HG02973 (cell line): Measurements from ENCODE around the gene COA1.
"Not testable (repeated sequence)": the region's sequence is repeated elsewhere in the genome, so short reads cannot be mapped to it uniquely, and the experiment has no call there.

Experiments
- ATAC-seq: cut with Tn5 transposase; IDR thresholded peaks from one replicate; pipeline ENCODE4 v1.9.1; 2021; ENCODE audit warnings: moderate library complexity; ENCODE audit not compliant: unreplicated experiment

The COA1 gene

DNA sequence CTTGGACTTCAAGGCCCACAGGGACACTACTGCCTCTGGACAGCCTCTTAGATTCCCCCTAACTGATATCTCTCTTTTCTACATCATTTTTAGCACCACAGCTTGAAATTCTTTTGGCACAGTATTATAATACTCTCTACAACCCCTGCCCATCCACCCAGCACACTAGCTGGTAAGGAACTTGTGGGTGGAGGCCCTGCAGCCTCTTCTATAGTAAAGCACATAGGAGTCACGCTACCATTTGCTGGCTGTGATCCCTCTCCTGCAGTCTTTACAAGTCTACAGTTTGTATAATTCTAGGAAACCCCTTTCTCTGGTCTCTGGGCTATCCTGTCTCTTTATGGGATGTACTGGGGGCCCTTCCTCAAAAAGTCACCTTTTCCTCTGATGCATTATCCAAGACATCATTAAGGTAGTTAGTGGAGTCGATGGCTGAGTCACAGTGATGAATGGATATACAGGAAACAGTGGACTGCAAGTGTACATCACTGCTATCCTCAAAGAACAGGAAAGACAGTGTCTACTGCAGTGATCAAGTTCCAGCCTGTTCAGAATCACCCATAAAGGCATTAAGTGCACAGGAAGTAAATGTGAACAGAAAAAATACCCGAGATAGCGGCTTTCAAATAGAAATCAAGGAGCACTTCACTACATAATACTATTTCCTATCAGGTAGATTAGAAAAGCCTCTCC lies 92.1 kb downstream of the COA1 start:
- no peak for ATAC-seq

DNA sequence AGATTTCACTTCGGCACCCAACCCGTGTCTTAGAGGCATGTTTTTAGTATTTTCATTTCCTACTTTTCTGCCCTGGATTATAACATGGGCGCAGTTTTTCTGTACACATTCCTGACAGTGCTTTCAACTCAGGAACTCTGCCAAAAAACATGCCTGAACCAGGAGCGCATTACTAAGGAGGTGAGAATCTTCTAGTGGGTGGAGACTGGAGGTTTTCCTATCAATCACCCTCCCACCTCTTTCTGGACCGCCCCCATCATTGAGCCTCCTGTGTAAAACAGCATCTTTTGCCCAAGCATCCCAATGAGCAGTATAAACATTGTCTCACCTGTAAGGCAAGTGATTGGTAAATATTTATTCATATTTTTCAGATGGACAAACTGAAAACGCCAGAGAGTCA lies 93.2 kb downstream of the COA1 start:
- no peak for ATAC-seq

DNA sequence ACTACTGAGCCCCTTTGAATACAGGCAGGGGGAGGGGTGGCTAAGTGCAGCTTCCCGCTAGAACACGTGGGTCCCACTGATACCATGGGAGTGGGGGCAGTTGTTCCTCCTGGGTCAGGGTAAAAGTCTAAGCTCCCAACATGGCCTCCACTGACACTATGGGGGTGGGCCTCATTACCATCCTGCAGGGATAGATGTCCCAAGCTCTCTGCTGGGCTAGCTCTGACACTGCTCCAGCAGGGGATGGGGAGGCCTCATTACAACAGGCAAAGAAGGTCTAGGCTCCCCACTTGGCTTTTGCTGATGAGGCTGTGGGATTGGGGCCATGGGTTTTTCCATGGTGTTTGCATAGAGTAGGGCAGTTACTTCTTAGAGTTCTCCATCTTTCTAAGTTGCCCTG lies 94.9 kb downstream of the COA1 start:
- ATAC-seq = no peak

DNA sequence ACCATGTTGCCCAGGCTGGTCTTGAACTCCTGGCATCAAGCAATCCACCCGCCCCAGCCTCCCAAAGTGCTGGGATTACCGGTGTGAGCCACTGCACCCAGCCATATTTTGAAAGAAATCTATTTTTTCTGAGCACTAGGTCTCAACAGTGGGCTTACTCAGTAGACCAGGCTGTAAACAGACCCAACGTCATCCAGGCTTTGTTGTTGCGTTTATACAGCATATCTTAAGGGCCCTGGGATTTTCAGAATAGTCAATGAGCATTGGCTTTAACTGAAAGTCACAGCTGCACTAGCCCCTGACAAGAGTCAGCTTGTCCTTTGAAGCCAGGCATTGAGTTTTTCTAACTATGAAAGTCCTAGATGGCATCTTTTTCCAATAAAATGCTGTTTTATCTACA lies 96.6 kb downstream of the COA1 start:
- no peak for ATAC-seq

DNA sequence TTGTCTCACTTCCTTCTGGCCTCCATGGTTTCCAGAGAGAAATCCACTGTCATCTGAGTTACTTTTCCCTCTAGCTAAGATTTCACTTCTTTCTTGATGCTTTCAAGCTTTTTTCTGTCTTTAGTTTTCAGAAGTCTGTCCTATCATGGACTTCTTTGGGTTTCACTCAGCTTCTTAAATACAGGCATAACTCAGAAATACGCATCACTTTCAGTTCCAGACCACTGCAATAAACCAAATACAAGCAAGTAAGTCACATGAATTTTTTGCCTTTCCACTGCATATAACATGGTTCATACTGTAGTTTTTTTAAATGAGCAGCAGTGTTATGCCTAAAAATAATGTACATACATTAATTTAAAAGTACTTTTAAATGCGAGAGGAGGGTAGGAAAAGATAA lies 97.8 kb downstream of the COA1 start:
- no peak for ATAC-seq

DNA sequence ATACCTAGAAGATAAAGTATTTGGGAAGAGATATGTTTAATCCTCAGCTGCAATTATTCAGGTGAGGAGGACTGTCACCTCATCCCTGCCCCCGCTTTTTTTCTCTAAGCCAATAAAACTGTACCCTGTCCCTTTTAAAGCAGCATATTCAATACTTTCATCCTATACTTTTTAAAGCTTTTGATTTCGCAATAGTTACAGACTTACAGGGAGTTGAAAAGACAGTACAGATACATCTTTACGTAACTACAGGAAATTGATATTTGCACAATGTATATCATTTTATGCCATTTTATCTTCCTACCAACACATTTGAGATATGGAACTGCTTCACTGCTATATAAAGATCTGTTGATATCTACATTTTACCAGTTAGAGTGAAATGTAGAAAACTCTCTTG lies 98.8 kb downstream of the COA1 start:
- ATAC-seq = no peak

DNA sequence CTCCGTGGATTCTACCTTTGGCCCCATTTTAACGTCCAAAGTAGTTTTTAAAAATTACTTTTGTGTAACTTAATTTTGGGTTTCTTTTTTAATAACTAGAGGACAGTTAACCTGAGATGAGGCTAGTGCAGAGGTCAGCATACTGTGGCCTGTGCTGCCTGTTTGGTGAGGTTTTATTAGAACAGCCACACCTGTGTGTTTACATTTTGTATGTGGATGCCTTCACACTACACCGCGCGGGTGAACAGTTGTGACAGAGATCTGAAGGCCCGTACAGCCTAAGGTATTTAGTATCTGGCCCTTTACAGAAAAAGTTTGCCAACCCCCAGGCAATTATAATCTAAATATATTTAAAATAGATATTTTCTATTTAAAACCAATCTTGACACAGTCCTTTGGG lies 99.5 kb downstream of the COA1 start:
- no peak for ATAC-seq

DNA sequence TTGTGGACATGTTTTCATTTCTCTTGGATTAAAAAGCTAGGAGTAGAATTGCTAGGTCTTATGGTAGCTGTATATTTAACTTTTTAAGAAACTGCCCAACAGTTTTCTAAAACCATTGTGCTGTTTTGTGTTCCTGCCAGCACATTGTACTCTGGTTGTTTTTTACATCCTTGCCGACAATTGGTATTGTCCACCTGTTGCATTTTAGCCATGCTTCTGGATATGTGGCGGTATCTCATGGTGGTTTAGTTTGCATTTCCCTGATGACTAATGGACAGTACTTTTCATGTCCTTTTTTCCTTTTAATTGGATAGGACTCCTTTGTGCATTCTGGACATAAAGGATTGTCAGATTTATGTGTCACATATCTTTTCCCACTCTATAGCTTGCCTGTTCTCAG lies 100.9 kb downstream of the COA1 start:
- no peak for ATAC-seq

DNA sequence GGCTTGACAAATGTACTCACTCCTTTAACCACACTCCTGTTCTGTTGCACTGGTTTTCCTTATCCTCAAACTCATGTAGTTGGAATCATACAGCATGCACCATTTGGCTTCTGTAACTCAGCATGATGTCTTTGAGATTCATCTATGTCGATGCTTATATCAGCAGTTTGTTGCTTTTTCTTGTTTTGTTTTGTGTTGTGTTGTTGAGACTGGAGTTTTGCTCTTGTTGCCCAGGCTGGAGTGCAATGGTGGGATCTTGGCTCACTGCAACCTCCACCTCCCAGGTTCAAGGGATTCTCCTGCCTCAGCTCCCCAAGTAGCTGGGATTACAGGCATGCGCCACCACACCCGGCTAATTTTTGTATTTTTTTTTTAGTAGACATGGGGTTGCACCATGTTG lies 101.5 kb downstream of the COA1 start:
- not testable (repeated sequence) for ATAC-seq

DNA sequence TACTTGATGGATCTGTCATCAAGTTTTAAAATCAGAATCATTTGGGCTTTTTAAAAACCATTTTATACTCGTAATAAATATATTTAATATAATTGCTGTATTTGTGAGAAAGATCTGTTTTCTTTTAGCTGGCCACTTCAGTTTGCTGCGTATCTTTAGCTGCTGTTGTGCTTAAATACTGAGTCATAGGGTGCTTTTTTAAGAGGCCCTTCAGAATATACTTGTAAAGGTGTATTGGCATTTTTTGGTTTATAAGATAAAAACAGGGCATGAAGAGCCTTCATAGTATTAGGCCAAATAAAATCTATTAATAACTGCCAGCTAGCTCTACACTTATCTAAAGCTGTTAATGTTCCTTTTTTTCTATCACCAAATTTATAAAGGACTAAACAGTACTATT lies 102.6 kb downstream of the COA1 start:
- no peak for ATAC-seq

DNA sequence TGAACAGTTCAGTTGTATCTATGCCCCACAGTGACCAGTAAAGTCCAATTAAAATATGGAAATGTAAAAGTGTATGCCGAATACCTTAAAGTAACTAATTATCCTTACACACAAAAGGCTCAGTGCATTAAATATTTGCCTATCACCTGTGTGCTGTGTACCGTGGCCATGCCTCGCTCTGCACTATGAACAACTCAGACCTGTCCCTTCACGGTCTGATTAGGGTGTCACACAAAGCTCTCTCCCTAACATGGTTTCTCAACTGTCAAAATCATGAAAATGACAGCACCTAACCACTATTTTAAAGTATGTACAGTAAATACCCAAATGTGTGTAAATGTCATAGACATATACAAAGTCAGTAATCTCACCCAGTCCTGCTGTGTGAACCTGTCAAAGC lies 103.3 kb downstream of the COA1 start:
- ATAC-seq = no peak

DNA sequence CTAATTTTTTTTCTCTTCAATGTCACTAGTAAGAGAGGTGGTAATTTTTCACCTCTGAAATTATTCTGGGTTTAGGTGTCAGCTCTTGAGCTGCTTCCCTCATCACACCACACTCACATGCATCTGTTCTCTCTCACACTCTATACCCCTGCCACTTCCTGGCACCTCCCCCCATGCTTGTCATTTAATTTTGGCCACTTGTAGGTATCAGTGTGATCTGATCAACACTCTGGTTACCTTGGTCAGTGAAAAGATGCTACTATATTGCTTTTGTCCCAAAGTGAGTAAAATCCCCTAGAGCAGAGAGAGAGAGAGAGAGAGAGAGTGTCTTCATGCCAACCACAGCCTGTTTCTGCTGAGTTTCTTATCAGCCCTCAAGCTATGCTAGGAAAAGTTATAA lies 103.9 kb downstream of the COA1 start:
- ATAC-seq = no peak

DNA sequence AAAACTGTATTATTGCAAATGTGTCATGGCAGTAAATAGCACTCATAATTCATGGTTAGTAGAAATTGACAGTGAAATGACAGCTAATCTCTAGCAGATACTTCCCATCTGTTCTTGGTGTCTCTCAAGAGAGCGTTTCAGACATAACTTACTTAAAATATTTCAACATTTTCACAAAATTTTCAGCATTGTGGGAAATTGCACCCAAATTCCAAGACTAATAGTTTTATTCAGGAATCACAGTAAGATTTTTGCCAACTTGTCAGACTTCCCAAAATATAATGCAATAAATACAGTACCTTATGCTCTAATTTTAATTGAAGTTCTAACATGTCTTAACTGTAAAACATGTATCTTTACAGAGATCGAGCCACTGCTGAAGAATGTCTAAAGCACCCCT lies 105.2 kb downstream of the COA1 start:
- ATAC-seq = no peak

DNA sequence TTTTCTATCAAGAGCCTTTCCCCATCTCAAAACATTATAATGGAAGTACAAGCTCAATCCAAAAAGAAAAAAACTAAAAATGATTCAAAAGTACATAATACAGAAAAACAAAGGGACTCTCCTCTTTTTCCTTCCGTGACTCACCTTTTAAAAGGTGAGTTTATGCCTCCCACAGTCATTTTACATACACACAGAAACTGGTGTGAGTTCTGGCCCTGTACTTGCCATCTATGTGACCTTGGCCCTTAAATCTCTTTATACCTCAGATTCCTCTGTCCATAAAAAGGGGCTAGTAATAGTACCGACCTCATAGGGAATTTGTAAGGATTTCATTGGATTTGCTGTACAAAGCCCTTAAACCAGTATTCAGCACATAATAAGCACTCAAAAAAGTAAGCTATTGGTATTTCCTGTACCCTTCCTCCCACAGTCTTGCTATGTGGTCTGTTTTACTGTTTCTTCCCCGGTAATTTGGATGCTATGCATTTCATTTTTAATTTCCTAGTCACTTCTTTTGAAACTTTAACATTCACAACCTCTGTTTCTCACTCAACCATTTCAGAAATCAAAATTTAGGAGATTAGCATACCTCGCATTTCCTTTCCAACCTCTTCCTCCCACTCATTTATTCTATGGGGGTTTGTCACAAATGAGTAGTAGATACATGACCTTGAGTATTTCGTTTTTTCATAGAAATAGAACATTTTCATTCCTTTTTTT lies 107.4 kb downstream of the COA1 start:
- no peak for ATAC-seq

DNA sequence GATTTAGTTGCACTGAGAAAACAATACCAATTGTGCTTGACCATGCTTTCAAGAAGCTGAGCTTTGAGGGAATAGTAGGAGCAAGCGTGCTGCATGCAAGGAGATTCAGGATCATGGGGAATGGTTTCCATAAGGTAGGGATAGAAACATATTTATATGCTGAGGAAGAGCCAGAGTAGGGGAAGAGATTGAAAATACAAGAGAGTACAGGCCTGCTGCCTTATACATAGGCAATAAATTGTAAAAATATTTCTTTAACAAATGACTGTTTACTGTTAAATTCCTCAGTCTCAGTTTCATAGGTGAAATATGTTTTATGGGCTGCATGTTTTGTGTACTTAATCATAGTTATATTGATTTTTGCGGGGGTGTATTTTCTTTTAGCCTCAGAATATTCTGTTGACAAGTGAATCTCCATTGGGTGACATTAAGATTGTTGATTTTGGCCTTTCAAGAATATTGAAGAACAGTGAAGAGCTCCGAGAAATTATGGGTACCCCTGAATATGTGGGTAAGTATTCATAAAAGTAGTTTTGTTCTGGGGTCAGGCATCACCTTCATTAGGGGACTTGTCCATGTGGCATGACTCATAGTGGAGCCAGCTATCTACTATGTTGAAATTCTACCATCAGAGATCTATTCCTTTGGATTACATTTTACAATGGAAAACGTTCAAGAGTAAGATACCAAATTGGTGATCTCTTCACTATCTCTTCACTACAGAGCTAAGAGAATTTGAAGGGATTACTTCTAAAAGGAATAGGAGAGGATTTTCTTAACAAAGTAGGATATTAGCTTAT lies 109.9 kb downstream of the COA1 start:
- no peak for ATAC-seq

DNA sequence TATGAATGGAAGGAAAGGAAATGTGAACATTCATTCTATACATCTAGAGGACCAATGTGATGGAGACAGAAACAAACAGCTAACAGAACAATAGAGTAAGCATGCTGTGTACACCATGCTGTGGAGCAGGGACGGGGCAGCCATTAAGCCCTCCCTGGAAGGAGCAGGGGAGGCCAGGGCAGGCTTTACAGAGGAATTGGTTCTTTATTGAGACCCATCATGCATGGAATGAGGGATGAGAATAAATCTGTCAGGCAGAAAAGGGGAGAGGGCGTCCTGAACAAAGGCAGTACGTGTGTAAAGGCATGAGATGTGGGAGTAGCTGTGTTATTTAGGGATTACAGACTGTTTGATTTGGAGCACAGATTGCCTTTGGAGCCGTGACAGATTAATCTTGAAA lies 111.2 kb downstream of the COA1 start:
- no peak for ATAC-seq

DNA sequence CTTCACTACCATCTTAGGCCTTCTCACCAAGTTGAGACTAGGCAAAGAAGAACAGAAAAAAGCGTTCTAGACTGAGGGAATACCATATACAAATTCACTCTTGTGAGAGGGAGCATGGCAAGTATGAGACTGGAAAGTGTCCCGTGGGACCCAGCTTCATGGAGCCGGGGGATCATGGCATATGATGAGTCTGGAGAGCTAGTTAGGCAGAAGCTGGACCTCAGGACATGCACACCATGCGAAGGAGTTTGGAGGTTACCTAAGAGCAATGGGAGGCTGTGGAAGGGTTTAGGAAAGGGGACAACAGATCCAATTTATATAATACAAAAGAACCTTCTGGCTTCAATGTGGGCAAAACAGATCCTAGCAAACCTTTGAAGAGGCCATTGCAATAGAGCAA lies 112.3 kb downstream of the COA1 start:
- no peak for ATAC-seq

DNA sequence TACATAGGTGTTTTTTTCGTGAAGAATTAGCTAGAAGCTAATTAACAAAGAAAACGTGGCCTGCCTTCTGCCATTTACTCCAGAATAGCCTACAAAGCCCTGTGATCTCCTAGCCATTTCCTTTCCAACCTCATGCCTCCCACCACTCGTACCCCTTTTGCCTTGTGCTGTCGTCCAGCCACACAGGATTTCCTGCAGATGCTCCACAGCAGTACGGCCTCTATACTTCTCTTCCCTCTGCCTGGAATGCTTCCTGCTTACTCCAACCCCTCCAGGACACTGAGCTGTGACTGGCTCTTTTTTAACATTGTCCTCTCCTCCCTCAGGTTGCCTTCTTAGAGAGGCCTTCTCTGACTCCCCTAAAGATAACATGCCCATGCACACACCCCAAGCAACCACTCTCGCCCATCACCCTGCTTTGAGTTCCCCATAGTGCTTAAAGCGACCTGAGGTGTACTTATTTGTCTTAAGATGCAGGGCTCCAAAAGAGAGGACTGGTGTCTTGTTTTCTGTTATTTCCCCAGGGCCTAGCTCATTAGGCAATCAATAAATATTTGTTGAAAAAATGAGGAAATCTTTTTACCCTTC lies 113.7 kb downstream of the COA1 start:
- ATAC-seq = no peak

DNA sequence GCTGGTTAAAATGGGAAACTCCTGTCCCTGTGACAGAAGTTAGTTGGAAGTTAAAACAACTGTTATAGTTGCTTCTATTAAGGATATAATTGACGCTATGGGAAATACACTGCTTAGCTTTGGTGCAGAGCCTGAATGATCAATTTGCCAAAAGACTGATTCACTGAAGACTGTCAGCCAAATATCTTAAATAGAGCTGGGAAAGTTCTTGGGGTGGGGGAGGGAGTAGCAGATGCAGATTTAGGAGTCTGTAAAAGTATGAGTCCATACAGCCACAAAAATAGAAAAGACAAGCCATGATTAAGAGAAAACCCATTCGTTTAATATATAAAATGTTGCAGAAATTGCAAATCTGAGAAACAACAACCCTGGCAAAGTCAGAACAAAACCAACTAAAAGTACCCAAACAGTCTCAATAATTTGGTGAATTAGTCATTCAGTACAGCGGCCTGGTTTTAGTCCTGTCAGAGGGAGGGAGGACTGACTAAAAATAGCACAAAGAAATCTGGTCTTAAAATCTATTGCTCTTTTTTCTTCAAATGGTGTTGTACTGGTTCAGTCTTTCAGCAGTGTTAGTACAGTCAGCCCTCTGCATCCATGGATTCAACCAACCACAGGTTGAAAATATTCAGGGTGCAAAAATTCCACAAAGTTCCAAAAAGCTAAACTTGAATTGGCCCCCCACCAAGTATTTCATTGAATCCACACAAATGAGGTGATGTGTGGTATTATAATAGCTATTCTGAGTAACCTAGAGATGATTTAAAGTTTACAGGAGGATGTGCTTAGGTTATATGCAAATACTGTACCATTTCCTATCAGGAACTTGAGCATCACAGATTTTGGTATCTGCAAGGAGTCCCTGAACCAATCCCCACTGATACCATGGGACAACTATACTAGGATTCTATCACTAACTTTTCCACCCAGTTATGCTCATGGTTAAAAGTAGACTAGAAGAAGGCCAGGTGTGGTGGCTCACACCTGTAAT lies 116.4 kb downstream of the COA1 start:
- peak; percentile 74 for ATAC-seq

DNA sequence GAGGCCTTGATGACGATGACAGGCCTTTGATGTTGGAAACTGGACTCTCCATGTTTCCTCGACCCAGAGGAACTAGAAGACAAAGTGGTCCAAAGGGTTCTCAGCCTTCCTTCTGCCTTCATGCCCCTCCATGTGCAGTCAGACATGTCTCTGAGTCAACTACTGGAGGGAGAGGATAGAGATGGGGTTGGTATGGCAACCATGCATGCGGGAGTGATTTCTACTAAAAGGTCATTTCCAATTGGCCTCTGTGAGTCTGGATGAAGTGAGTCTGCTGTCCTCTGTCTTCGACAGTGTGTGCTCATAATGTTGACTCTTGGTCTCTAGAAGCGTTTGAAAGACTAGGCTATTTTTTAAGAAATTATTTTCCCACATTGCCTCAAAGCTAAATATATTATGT lies 117.2 kb downstream of the COA1 start:
- no peak for ATAC-seq
